HCT116 (cell line): Measurements from ENCODE around the gene CALM1. TPM values are rescaled to one million over a fixed set of nuclear protein-coding genes. Genes with fewer than 3 reads are reported as not detected.

Source experiments
- ATAC-seq: fragments of 200-7000 bp; cut with Tn5 transposase; 2 replicates; pipeline ENCODE4 v1.9.1; 2020; ENCODE audit warnings: mild to moderate bottlenecking, moderate library complexity
- BruUV-seq: library from RNA; stranded (reverse); fragments of 400-500 nt; replicated peaks from 2 replicates; lab custom pipeline; 2021; lab: Mats Ljungman, UMichigan
- CTCF ChIA-PET: fragments of 300-600 bp; sonication (Branson Sonifier 250); formaldehyde crosslinking; loops from one replicate; lab custom pipeline; 2021; ENCODE audit warnings: antibody characterized with exemption; lab: Charles Lee
- POLR2A ChIA-PET: fragments of 300-600, 350-600 bp; sonication (Branson Sonifier 250); formaldehyde crosslinking; loops from one replicate; lab custom pipeline; 2021; ENCODE audit warnings: antibody characterized with exemption; lab: Charles Lee
- RAD21 ChIA-PET, 2 experiments: fragments of 300-600 bp; sonication (Branson Sonifier 250); formaldehyde crosslinking; loops; one replicate each; lab custom pipeline; 2023; ENCODE audit warnings: low total read pairs in 2 of 2; ENCODE audit not compliant: uncharacterized antibody in 2 of 2, unreplicated experiment in 2 of 2, low non-redundant PET in 1 of 2; lab: Charles Lee
- DNase-seq: peaks from one replicate; pipeline ENCODE4 v3.0.0-alpha.2; 2010; ENCODE audit warnings: low read depth, low spot score
- H2AFZ ChIP-seq: fragments of 200-600 bp; shearing (Covaris generic), sonication (generic); 2 replicates; pipeline ENCODE4 v1.6.1; 2017; ENCODE audit warnings: low read depth, mixed run types, mixed read lengths, antibody characterized with exemption, low read length; ENCODE audit not compliant: poor library complexity, severe bottlenecking
- H3K27ac ChIP-seq: 2 replicates; pipeline ENCODE4 v1.5.1; 2012; ENCODE audit warnings: low read depth, low read length
- H3K27me3 ChIP-seq: fragments of 200-600 bp; sonication (generic); 2 replicates; pipeline ENCODE4 v1.6.1; 2016; ENCODE audit warnings: mixed run types, low read length, mixed read lengths; ENCODE audit not compliant: insufficient read depth
- H3K36me3 ChIP-seq, 2 experiments: fragments of 200-500 bp in 1 of 2; fragments of 200-600 bp in 1 of 2; sonication (Bioruptor generic) in 1 of 2; sonication (generic) in 1 of 2; 2 replicates each; pipeline versions ENCODE4 v1.5.1 to v1.6.1; 2014 to 2016; ENCODE audit warnings: low read length in 2 of 2, inconsistent platforms in 1 of 2, mixed read lengths in 1 of 2, mixed run types in 1 of 2; ENCODE audit not compliant: insufficient read depth in 2 of 2, control insufficient read depth in 1 of 2
- H3K4me1 ChIP-seq, 2 experiments: fragments of 200-600 bp in 1 of 2; sonication (generic) in 1 of 2; 2 replicates each; pipeline versions ENCODE4 v1.5.1 to v1.6.1; 2012 to 2017; ENCODE audit warnings: low read length in 2 of 2, inconsistent platforms in 1 of 2, mild to moderate bottlenecking in 1 of 2, mixed read lengths in 1 of 2, mixed run types in 1 of 2, moderate library complexity in 1 of 2; ENCODE audit not compliant: insufficient read depth in 2 of 2, control insufficient read depth in 1 of 2
- H3K4me2 ChIP-seq: fragments of 200-600 bp; sonication (generic); 2 replicates; pipeline ENCODE4 v1.6.1; 2017; ENCODE audit warnings: mixed run types, low read length, mixed read lengths
- H3K4me3 ChIP-seq, 2 experiments: fragments of 200-600 bp in 1 of 2; sonication (generic) in 1 of 2; replicated peaks in 1 of 2; 2 replicates each; pipeline ENCODE4 v1.5.1; 2011 to 2016; ENCODE audit warnings: low read length in 2 of 2, control low read depth in 1 of 2, low read depth in 1 of 2, mild to moderate bottlenecking in 1 of 2, mixed read lengths in 1 of 2, mixed run types in 1 of 2
- H3K79me2 ChIP-seq: fragments of 200-600 bp; sonication (generic); 2 replicates; pipeline ENCODE4 v1.6.1; 2017; ENCODE audit warnings: mild to moderate bottlenecking, mixed run types, low read length, moderate library complexity, mixed read lengths; ENCODE audit not compliant: insufficient read depth
- H3K9ac ChIP-seq: fragments of 200-600 bp; sonication (generic); 2 replicates; pipeline ENCODE4 v1.6.1; 2016; ENCODE audit warnings: low read length, mixed read lengths
- H3K9me2 ChIP-seq: fragments of 200-600 bp; sonication (generic), shearing (Covaris generic); 2 replicates; pipeline ENCODE4 v1.6.1; 2017; ENCODE audit warnings: mixed run types, mild to moderate bottlenecking, moderate library complexity; ENCODE audit not compliant: insufficient read depth
- H3K9me3 ChIP-seq, 2 experiments: fragments of 200-500 bp in 1 of 2; fragments of 200-600 bp in 1 of 2; sonication (Bioruptor generic) in 1 of 2; sonication (generic) in 1 of 2; 2 replicates each; pipeline ENCODE4 v1.6.1; 2014 to 2017; ENCODE audit warnings: low read length in 2 of 2, mixed read lengths in 2 of 2, inconsistent platforms in 1 of 2, low read depth in 1 of 2, mild to moderate bottlenecking in 1 of 2, mixed run types in 1 of 2, moderate library complexity in 1 of 2; ENCODE audit not compliant: control insufficient read depth in 1 of 2, insufficient read depth in 1 of 2
- H4K20me1 ChIP-seq: fragments of 200-600 bp; sonication (generic), shearing (Covaris generic); 2 replicates; pipeline ENCODE4 v1.6.1; 2017; ENCODE audit warnings: mixed run types, mild to moderate bottlenecking, moderate library complexity; ENCODE audit not compliant: insufficient read depth
- CBX3 ChIP-seq: IDR thresholded peaks from 2 replicates; pipeline ENCODE4 v1.6.1; 2012; ENCODE audit warnings: low read depth
- EGR1 ChIP-seq: IDR thresholded peaks from 2 replicates; pipeline ENCODE4 v1.6.1; 2012; ENCODE audit warnings: low read depth
- EZH2phosphoT487 ChIP-seq: fragments of 200-600 bp; IDR thresholded peaks from 2 replicates; pipeline ENCODE4 v1.6.1; 2018; ENCODE audit warnings: antibody characterized with exemption, borderline replicate concordance
- FOSL1 ChIP-seq: IDR thresholded peaks from 2 replicates; pipeline ENCODE4 v1.6.1; 2012; ENCODE audit warnings: low read depth
- POLR2AphosphoS5 ChIP-seq: IDR thresholded peaks from 2 replicates; pipeline ENCODE4 v1.6.1; 2011; ENCODE audit warnings: mild to moderate bottlenecking, low read depth, low read length, moderate library complexity
- RAD21 ChIP-seq: IDR thresholded peaks from 2 replicates; pipeline ENCODE4 v1.6.1; 2012; ENCODE audit warnings: low read depth, mild to moderate bottlenecking
- SP1 ChIP-seq: IDR thresholded peaks from 2 replicates; pipeline ENCODE4 v1.6.1; 2012; ENCODE audit warnings: low read depth
- SRF ChIP-seq: IDR thresholded peaks from 2 replicates; pipeline ENCODE4 v1.6.1; 2012; ENCODE audit warnings: low read depth
- TCF7L2 ChIP-seq: IDR thresholded peaks from 2 replicates; pipeline ENCODE4 v1.7.0; 2011; ENCODE audit warnings: borderline replicate concordance, inconsistent platforms; ENCODE audit not compliant: insufficient read depth, insufficient read length; ENCODE audit errors: extremely low read depth
- ZFX ChIP-seq: fragments of 450-650 bp; IDR thresholded peaks from 2 replicates; pipeline ENCODE4 v1.6.1; 2017
- ZNF274 ChIP-seq: fragments of 200-500 bp; sonication (Bioruptor generic); IDR thresholded peaks from 2 replicates; pipeline ENCODE4 v1.6.1; 2014; ENCODE audit warnings: mild to moderate bottlenecking, low read depth, low read length, inconsistent platforms
- intact Hi-C: fragments of 100-400 bp; cut with micrococcal nuclease; formaldehyde crosslinking; loops from 2 replicates; pipeline ENCODE4 v1.10.0; 2022
- total RNA-seq: library from RNA; stranded (reverse); gene quantifications from one replicate; pipeline ENCODE4 v1.2.1, GENCODE V29; 2021; ENCODE audit not compliant: unreplicated experiment
- TF ChIP-seq, protein P1 (sequence below): IDR thresholded peaks from 2 replicates; pipeline ENCODE4 v1.6.1; 2012
- TF ChIP-seq, protein P2 (sequence below), 3 experiments: fragments of 200-600 bp in 1 of 3; sonication (generic) in 1 of 3; IDR thresholded peaks in 2 of 3; conservative IDR thresholded peaks in 1 of 3; 2 replicates each; pipeline ENCODE4 v1.5.1; 2012 to 2017; ENCODE audit warnings: low read depth in 2 of 3, low read length in 2 of 3, antibody characterized with exemption in 1 of 3, borderline replicate concordance in 1 of 3, control low read depth in 1 of 3, mild to moderate bottlenecking in 1 of 3, mixed read lengths in 1 of 3, mixed run types in 1 of 3, moderate library complexity in 1 of 3; ENCODE audit not compliant: insufficient read depth in 1 of 3
- TF ChIP-seq, protein P3 (sequence below): IDR thresholded peaks from 2 replicates; pipeline ENCODE4 v1.6.1; 2011; ENCODE audit warnings: mild to moderate bottlenecking, low read length, moderate library complexity; ENCODE audit not compliant: insufficient replicate concordance; ENCODE audit errors: extremely low read depth
- TF ChIP-seq, protein P4 (sequence below): IDR thresholded peaks from 2 replicates; pipeline ENCODE4 v1.6.1; 2012; ENCODE audit warnings: low read depth
- TF ChIP-seq, protein P5 (sequence below): IDR thresholded peaks from 2 replicates; pipeline ENCODE4 v1.6.1; 2012

CALM1 gene
- total RNA-seq, 1 experiment from 2014 or later, result 261 TPM

DNA sequence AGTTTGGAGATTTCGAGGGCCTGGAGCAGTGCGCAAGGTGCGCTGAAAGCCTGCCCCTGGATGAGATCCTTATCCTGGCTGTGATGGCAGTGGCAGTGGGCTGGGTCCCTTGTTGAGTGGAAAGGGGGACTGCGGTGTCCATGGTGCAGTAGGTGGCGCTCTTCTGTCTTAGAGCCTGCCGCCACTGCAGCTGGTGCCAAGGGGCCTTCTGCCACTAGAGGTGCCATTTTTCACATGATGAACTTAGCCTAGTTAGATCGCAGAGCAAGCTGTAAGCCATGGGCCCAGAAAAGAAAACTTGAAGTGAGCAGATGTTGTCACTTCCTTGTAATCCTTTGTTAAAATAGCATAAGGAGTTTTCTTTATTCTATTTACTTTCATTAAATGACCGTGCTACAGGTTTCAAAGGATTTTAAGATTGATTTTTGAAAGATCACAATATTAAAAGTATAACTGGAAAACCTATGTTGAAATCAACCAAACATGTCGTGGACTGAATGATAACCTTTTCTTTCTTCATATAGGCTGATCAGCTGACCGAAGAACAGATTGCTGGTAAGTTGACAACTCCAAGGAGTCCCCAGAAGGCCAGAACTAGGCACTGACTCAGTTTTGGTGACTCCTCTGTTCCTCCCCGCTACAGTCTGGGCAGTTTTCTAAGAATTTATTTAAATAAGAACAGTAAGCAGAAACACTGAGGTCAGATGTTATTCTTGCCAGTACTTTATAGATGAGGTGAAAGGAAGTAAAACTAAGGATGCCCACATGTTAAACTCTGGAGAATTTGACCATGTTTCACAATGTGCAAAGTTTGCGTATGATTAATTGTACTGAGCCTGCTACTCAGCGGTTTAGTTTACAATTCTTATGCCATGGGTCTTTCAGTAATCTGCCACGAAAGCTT, 3.0 kb downstream of the CALM1 start:
- peak overlapping the region; percentile 99 for H3K4me2 ChIP-seq
- BruUV-seq, result no TSS peak
- peaks cover 17% of the 10 kb centered on the region; the same call in 1 of the 2 replicates for H4K20me1 ChIP-seq
- H3K79me2 ChIP-seq, result peaks cover 57% of the 10 kb centered on the region
- intact Hi-C loops, result loop anchor here (1.0 to 5.0 kb wide), 4 partner anchors 67 to 361 kb away; partner anchors contain the start of gene NRDE2
- H2AFZ ChIP-seq, result no peak overlapping the region
- ChIA-PET RAD21 (interaction anchor here (0.6 to 0.9 kb wide), 3 partner anchors 31 to 299 kb away, joined by 3 to 4 read pairs (median 4); no protein-coding TSS in a partner anchor), POLR2A (interaction anchor here (1.3 kb wide), 1 partner anchor 297 kb away, joined by 3 read pairs; no protein-coding TSS in a partner anchor), CTCF (interaction anchor here (0.6 to 2.4 kb wide), 16 partner anchors 9 to 358 kb away, joined by 3 to 18 read pairs (median 6); no protein-coding TSS in a partner anchor)
- peak; percentile 60 for ATAC-seq
- no peaks in the 10 kb centered on the region for H3K9me2 ChIP-seq
- DNase-seq, result peak; percentile 81
- H3K9ac ChIP-seq, result no peak overlapping the region
- no peak overlapping the region for H3K27ac ChIP-seq
- H3K9me3 ChIP-seq, result no peaks in the 10 kb centered on the region
- peaks cover 42 to 49% of the 10 kb centered on the region in 2 experiments for H3K36me3 ChIP-seq
- H3K4me3 ChIP-seq, result peak overlapping the region in 1 of 2 experiments; percentile 96; a peak in 2 of 4 replicates
- peaks cover 13 to 23% of the 10 kb centered on the region in 2 experiments for H3K4me1 ChIP-seq
- H3K27me3 ChIP-seq, result no peaks in the 10 kb centered on the region
- no peak for TF ChIP-seq EZH2phosphoT487
- TF ChIP-seq RAD21, result peak; percentile 89
- TF ChIP-seq CBX3, result peak; percentile 92
- TF ChIP-seq POLR2AphosphoS5, result peak; percentile 43; the same call in 1 of the 2 replicates
- TF ChIP-seq, protein P1, sequence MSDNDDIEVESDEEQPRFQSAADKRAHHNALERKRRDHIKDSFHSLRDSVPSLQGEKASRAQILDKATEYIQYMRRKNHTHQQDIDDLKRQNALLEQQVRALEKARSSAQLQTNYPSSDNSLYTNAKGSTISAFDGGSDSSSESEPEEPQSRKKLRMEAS, result peak; percentile 44
- no peak for TF ChIP-seq FOSL1
- TF ChIP-seq SP1, result peak; percentile 25; the same call in 1 of the 2 replicates
- TF ChIP-seq ZNF274, result no peak
- no peak for TF ChIP-seq ZFX
- no peak for TF ChIP-seq SRF
- TF ChIP-seq, protein P2, sequence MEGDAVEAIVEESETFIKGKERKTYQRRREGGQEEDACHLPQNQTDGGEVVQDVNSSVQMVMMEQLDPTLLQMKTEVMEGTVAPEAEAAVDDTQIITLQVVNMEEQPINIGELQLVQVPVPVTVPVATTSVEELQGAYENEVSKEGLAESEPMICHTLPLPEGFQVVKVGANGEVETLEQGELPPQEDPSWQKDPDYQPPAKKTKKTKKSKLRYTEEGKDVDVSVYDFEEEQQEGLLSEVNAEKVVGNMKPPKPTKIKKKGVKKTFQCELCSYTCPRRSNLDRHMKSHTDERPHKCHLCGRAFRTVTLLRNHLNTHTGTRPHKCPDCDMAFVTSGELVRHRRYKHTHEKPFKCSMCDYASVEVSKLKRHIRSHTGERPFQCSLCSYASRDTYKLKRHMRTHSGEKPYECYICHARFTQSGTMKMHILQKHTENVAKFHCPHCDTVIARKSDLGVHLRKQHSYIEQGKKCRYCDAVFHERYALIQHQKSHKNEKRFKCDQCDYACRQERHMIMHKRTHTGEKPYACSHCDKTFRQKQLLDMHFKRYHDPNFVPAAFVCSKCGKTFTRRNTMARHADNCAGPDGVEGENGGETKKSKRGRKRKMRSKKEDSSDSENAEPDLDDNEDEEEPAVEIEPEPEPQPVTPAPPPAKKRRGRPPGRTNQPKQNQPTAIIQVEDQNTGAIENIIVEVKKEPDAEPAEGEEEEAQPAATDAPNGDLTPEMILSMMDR (IDR thresholded peaks at IDR 0.05 in 2 of 3, conservative IDR thresholded peaks at IDR 0.05 in 1 of 3; ENCODE audit: borderline replicate concordance in 1 of 3, insufficient read depth in 1 of 3, low read depth in 2 of 3, low read length in 2 of 3), result peak; percentile 100
- TF ChIP-seq, protein P3, sequence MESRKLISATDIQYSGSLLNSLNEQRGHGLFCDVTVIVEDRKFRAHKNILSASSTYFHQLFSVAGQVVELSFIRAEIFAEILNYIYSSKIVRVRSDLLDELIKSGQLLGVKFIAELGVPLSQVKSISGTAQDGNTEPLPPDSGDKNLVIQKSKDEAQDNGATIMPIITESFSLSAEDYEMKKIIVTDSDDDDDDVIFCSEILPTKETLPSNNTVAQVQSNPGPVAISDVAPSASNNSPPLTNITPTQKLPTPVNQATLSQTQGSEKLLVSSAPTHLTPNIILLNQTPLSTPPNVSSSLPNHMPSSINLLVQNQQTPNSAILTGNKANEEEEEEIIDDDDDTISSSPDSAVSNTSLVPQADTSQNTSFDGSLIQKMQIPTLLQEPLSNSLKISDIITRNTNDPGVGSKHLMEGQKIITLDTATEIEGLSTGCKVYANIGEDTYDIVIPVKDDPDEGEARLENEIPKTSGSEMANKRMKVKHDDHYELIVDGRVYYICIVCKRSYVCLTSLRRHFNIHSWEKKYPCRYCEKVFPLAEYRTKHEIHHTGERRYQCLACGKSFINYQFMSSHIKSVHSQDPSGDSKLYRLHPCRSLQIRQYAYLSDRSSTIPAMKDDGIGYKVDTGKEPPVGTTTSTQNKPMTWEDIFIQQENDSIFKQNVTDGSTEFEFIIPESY, result no peak
- TF ChIP-seq, protein P4, sequence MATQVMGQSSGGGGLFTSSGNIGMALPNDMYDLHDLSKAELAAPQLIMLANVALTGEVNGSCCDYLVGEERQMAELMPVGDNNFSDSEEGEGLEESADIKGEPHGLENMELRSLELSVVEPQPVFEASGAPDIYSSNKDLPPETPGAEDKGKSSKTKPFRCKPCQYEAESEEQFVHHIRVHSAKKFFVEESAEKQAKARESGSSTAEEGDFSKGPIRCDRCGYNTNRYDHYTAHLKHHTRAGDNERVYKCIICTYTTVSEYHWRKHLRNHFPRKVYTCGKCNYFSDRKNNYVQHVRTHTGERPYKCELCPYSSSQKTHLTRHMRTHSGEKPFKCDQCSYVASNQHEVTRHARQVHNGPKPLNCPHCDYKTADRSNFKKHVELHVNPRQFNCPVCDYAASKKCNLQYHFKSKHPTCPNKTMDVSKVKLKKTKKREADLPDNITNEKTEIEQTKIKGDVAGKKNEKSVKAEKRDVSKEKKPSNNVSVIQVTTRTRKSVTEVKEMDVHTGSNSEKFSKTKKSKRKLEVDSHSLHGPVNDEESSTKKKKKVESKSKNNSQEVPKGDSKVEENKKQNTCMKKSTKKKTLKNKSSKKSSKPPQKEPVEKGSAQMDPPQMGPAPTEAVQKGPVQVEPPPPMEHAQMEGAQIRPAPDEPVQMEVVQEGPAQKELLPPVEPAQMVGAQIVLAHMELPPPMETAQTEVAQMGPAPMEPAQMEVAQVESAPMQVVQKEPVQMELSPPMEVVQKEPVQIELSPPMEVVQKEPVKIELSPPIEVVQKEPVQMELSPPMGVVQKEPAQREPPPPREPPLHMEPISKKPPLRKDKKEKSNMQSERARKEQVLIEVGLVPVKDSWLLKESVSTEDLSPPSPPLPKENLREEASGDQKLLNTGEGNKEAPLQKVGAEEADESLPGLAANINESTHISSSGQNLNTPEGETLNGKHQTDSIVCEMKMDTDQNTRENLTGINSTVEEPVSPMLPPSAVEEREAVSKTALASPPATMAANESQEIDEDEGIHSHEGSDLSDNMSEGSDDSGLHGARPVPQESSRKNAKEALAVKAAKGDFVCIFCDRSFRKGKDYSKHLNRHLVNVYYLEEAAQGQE, result no peak
- peak; percentile 41 for TF ChIP-seq TCF7L2
- TF ChIP-seq EGR1, result no peak
- TF ChIP-seq, protein P5, sequence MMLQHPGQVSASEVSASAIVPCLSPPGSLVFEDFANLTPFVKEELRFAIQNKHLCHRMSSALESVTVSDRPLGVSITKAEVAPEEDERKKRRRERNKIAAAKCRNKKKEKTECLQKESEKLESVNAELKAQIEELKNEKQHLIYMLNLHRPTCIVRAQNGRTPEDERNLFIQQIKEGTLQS, result no peak
